ENCODE data around the gene KRT14. TPM values are rescaled to one million over a fixed set of nuclear protein-coding genes. Genes with fewer than 3 reads are reported as not detected.
"Not testable (repeated sequence)": the region's sequence is repeated elsewhere in the genome, so short reads cannot be mapped to it uniquely, and the experiment has no call there.

The KRT14 gene
- total RNA-seq, 1 donor from 2014 or later = not detected

- no peak for DNase-seq (ENCODE audit: low read depth)
- H3K4me3 ChIP-seq (ENCODE audit: low read depth, low read length) = no peak overlapping the region
- TF ChIP-seq CTCF (conservative IDR thresholded peaks at IDR 0.05; ENCODE audit: low read depth, low read length) = no peak
These were observed 42.2 kb downstream of the KRT14 start for GRCh38 chr17:41544491-41544892.

- not testable (repeated sequence) for DNase-seq (ENCODE audit: low read depth); H3K4me3 ChIP-seq (ENCODE audit: low read depth, low read length)
These were observed 43.9 kb downstream of the KRT14 start for GRCh38 chr17:41542786-41543185.

GRCh38 chr17:41542357-41542756 is 44.3 kb downstream of the KRT14 start:
- H3K4me3 ChIP-seq (ENCODE audit: low read depth, low read length) = no peak overlapping the region
- no peak for TF ChIP-seq CTCF (conservative IDR thresholded peaks at IDR 0.05; ENCODE audit: low read depth, low read length)
- DNase-seq (ENCODE audit: low read depth) = no peak

- no peak overlapping the region for H3K4me3 ChIP-seq (ENCODE audit: low read depth, low read length)
- no peak for TF ChIP-seq CTCF (conservative IDR thresholded peaks at IDR 0.05; ENCODE audit: low read depth, low read length)
- DNase-seq (ENCODE audit: low read depth) = no peak
These were observed 45.6 kb downstream of the KRT14 start for GRCh38 chr17:41540921-41541625.

- TF ChIP-seq CTCF (conservative IDR thresholded peaks at IDR 0.05; ENCODE audit: low read depth, low read length) = no peak
- DNase-seq (ENCODE audit: low read depth) = no peak
- no peak overlapping the region for H3K4me3 ChIP-seq (ENCODE audit: low read depth, low read length)
These were observed 46.6 kb downstream of the KRT14 start for GRCh38 chr17:41539979-41540701.

GRCh38 chr17:41539071-41539492 is 47.6 kb downstream of the KRT14 start:
- no peak for DNase-seq (ENCODE audit: low read depth)
- no peak for TF ChIP-seq CTCF (conservative IDR thresholded peaks at IDR 0.05; ENCODE audit: low read depth, low read length)
- H3K4me3 ChIP-seq (ENCODE audit: low read depth, low read length) = no peak overlapping the region

- DNase-seq (ENCODE audit: low read depth) = no peak
- TF ChIP-seq CTCF (conservative IDR thresholded peaks at IDR 0.05; ENCODE audit: low read depth, low read length) = no peak
- H3K4me3 ChIP-seq (ENCODE audit: low read depth, low read length) = no peak overlapping the region
These were observed 48.1 kb downstream of the KRT14 start for GRCh38 chr17:41538565-41538991.

Data from epithelial cell of proximal tubule (primary cell).